Measurements from ENCODE around the gene TMEM242. TPM values are rescaled to one million over a fixed set of nuclear protein-coding genes. Genes with fewer than 3 reads are reported as not detected.

TMEM242 gene
- polyA plus RNA-seq, 4 donors: 11.1 to 15.0 (median 13.3) TPM

- no peak for DNase-seq (ENCODE audit: low read depth in 4 of 4, low spot score in 3 of 4)
These were observed 64.4 kb downstream of the TMEM242 start for GRCh38 chr6:157258878-157259277.

- no peak for DNase-seq (ENCODE audit: low read depth in 4 of 4, low spot score in 3 of 4)
These were observed 68.2 kb downstream of the TMEM242 start for GRCh38 chr6:157255079-157255478.

GRCh38 chr6:157254538-157254937 lies 68.8 kb downstream of the TMEM242 start:
- DNase-seq (ENCODE audit: low read depth in 4 of 4, low spot score in 3 of 4): no peak

GRCh38 chr6:157253699-157254098 lies 69.6 kb downstream of the TMEM242 start:
- no peak for DNase-seq (ENCODE audit: low read depth in 4 of 4, low spot score in 3 of 4)

DNA sequence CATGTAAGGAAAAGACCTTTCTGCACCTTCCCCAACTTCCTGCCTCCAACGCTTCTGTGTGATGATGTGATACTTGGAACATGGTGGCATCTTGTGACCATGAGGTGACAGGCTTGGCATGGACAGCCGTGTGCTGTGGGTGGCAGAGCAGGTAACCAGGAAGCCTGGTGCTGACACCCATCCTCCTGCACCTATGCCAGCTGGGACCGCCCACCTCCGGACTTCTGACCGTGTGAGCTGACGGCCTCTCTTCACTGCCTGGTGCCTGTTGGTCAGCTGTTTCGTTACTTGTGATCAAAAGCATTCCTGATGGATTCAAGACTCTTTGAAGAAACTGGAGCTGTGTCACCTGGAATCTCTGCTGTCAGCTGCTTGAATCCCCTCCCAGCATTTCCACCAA lies 70.3 kb downstream of the TMEM242 start:
- DNase-seq (ENCODE audit: low read depth in 4 of 4, low spot score in 3 of 4): no peak

GRCh38 chr6:157251586-157252247 lies 71.6 kb downstream of the TMEM242 start:
- no peak for DNase-seq (ENCODE audit: low read depth in 4 of 4, low spot score in 3 of 4)

- DNase-seq (ENCODE audit: low read depth in 4 of 4, low spot score in 3 of 4): no peak
These were observed 73.5 kb downstream of the TMEM242 start for GRCh38 chr6:157249826-157250225.

- no peak for DNase-seq (ENCODE audit: low read depth in 4 of 4, low spot score in 3 of 4)
These were observed 75.1 kb downstream of the TMEM242 start for GRCh38 chr6:157248264-157248663.

DNA sequence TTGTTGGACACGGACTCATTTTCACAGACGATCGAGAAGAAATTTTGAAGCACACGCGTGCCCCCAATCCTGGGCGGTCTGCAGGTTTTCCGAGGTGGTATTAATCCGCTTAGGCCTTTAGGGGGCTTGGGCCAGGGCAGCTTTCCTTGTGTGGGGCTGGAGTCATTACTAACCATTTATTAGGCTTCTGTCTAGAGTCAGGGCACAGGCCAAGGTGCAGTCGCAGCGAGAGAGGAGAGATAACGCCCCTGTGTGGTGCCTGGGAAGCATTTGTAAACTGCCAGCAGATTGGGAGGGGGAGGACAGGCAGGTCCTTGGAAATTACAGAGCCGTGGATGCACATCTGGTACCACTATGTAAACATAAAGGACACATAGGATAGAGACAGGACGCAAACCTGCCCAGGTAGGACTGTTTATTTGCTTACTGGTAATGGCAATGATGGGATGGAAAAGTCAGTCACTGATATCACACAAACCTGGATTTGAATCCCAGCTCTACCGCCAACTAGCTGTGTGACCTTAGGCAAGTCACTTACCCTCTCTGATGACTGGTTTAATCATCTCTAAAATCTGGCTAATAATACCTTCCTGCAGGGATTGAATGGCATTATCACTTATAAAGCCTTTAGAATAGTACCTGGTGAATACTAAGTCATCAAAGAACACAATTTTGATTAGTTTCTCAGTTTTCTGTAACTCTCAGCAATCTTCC lies 76.4 kb downstream of the TMEM242 start:
- DNase-seq (ENCODE audit: low read depth in 4 of 4, low spot score in 3 of 4): no peak

GRCh38 chr6:157246048-157246630 lies 77.2 kb downstream of the TMEM242 start:
- DNase-seq (ENCODE audit: low read depth in 4 of 4, low spot score in 3 of 4): no peak

DNA sequence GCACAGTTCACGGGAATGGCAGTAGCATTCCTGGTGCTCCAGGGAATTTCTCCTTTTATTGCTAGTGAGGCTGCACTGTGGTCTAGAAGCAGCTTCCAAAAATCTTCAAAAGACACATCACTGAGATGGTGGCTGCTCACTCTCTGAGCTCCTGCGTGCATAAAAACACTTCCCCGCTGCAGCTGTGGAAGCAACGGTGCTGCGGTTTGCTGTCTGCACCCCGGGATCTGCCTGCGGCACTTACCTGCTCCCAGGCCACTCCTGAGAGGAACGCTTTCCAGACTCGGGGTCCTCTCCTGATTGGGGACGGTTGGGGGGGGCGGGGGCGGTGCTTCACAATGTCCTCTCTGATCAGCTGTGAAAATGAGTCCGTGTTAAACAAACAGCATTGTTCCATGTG lies 77.9 kb downstream of the TMEM242 start:
- DNase-seq (ENCODE audit: low read depth in 4 of 4, low spot score in 3 of 4): no peak

- no peak for DNase-seq (ENCODE audit: low read depth in 4 of 4, low spot score in 3 of 4)
These were observed 78.5 kb downstream of the TMEM242 start for GRCh38 chr6:157244780-157245179.

DNA sequence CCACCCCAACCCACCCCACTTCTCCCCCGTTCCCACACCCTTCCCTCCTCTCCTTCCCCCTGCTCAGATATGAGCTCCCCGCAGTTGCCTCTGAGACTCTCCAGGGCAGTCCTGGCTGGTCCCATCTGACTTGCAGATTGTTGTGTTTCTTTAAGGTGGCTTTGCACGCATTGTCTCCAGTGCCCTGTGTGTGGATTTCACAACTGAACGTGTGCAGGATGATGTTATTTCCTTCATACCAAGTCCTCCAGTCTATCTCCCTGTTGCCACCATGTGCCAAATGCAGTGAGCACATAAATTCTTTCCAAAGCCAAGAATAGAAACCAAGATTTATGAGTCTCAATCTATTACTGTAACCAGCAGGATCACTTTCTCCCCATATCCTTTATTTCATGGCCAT lies 79.1 kb downstream of the TMEM242 start:
- no peak for DNase-seq (ENCODE audit: low read depth in 4 of 4, low spot score in 3 of 4)

DNA sequence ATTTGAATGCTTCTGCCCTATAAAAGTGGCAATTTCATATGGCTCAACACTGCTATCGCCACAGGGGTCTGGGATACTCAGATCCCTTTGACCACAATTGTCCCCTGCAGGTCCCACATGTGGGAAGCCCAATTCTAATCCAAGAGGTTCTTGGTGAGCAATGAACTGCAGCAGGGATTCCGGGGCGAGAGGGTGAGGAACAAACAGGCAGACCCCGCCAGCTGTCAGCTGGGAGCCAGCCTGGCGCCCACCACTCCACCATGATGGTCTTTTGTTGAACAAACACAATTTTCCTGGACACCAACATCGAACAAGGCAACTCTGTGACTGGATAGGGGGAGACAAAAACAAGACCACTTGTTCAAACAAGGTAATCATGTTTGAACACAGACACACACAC lies 80.5 kb downstream of the TMEM242 start:
- no peak for DNase-seq (ENCODE audit: low read depth in 4 of 4, low spot score in 3 of 4)

- DNase-seq (ENCODE audit: low read depth in 4 of 4, low spot score in 3 of 4): no peak
These were observed 82.4 kb downstream of the TMEM242 start for GRCh38 chr6:157240960-157241311.

DNA sequence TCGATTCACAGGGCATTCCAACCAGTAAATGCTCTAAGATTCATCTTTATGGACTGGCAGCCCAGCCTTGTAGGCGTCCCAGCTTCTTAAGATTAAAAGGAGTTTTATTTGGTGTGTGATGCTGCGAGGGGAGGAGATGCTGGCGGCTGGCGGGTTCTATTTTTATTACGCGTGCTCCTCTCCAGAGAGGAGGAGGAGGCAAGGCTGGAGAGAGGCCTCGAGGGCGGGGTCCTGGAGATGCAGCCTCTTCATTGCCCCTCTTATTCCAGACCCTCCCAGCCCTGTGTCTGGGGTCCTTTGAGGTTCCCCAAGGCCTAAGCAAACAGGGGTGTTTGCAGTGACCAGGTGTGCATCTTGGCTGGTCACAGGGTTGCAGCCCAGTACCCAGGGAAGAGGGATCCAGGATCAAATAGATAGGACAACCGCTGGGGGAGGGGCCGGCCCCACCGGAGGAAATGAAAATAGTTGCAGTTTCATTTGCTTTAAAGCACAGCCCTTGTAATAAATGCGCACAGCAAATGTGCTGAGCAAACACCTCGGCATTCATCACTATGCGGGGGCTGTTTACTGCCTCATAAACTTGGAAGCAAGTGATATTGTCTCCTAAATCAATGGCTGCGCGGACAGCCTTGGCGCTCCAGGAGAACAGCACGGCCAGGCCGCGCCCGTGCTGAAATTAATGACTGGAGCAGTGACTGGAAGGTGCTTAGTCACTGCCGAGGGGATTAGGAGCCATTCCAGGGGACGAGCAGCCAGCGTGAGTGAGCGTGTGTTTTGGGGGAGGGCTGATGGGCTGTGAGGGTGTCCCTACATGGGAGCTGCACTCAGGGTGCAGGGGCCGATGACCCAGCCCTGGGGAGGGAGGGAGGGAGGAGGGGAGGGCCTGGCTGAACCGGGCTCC lies 83.0 kb downstream of the TMEM242 start:
- no peak for DNase-seq (ENCODE audit: low read depth in 4 of 4, low spot score in 3 of 4)

DNA sequence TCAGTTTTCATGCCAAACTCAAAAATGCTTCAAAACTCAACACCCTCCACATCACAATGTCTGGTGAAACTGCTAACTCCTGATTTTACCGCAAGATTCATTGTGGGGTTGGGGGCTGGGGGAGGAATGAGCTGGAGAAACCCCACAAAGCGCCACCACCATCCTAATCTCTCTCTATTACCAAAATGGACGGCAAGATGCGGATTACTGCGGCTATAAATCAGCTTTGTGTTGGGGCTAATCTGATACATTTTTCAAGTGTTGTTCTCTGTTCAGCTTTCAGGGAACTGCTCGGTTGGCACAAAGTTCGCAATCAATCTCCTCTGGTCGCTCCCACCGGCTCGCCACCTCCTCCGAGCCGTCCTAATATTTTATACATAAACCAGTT lies 83.7 kb downstream of the TMEM242 start:
- no peak for DNase-seq (ENCODE audit: low read depth in 4 of 4, low spot score in 3 of 4)

Data from left renal pelvis (tissue), 4 donors.